K562 (cell line): ENCODE measurements around the gene NACC1. TPM values are rescaled to one million over a fixed set of nuclear protein-coding genes. Genes with fewer than 3 reads are reported as not detected.

Source experiments
- ARNT ChIP-seq, 2 experiments: fragments of 450-650 bp; IDR thresholded peaks; 2 replicates each; pipeline ENCODE4 v1.6.1; 2016; ENCODE audit warnings: mild to moderate bottlenecking in 1 of 2
- EHMT2 ChIP-seq: fragments of 450-650 bp; IDR thresholded peaks from 2 replicates; pipeline ENCODE4 v1.6.1; 2018; ENCODE audit warnings: antibody characterized with exemption
- ELF2 ChIP-seq: fragments of 250-450 bp; sonication (Bioruptor Pico); IDR thresholded peaks from 2 replicates; pipeline ENCODE4 v1.5.0; 2021; ENCODE audit warnings: mild to moderate bottlenecking
- ETV6 ChIP-seq, 3 experiments: fragments of 150-350 bp in 1 of 3; sonication (generic) in 1 of 3; formaldehyde crosslinking in 1 of 3; IDR thresholded peaks; 2 replicates each; pipeline versions ENCODE4 v1.6.1 to v1.8.0; 2014 to 2022; ENCODE audit warnings: borderline replicate concordance in 2 of 3, low read depth in 2 of 3, antibody characterized with exemption in 1 of 3, low read length in 1 of 3, mild to moderate bottlenecking in 1 of 3, missing genetic modification reagents in 1 of 3
- FOSL1 ChIP-seq: fragments of 200-800 bp; sonication (Bioruptor generic); conservative IDR thresholded peaks from 2 replicates; pipeline ENCODE4 v1.6.1; 2016; ENCODE audit warnings: missing genetic modification characterization, missing compliant biosample characterization
- GTF2B ChIP-seq: IDR thresholded peaks from 2 replicates; pipeline ENCODE4 v1.6.1; 2011; ENCODE audit not compliant: insufficient read length; ENCODE audit errors: extremely low read depth
- KAT7 ChIP-seq: sonication (generic); formaldehyde crosslinking; IDR thresholded peaks from 2 replicates; pipeline ENCODE4 v1.8.0; 2022; ENCODE audit warnings: missing genetic modification reagents, mild to moderate bottlenecking, borderline replicate concordance
- KLF16 ChIP-seq: IDR thresholded peaks from 2 replicates; pipeline ENCODE4 v1.6.1; 2016; ENCODE audit warnings: antibody characterized with exemption
- MCM5 ChIP-seq: fragments of 450-650 bp; IDR thresholded peaks from 2 replicates; pipeline ENCODE4 v1.6.1; 2016; ENCODE audit warnings: low read depth
- NFRKB ChIP-seq: fragments of 450-650 bp; IDR thresholded peaks from 2 replicates; pipeline ENCODE4 v1.6.1; 2016; ENCODE audit warnings: low read depth
- NR2F6 ChIP-seq: fragments of 450-650 bp; formaldehyde crosslinking; IDR thresholded peaks from 2 replicates; pipeline ENCODE4 v1.4.0; 2020; ENCODE audit warnings: mild to moderate bottlenecking
- STAG1 ChIP-seq: sonication (generic); formaldehyde crosslinking; IDR thresholded peaks from 2 replicates; pipeline ENCODE4 v1.5.0; 2020; ENCODE audit warnings: missing genetic modification reagents, borderline replicate concordance
- TRIM24 ChIP-seq, 2 experiments: fragments of 450-650 bp; IDR thresholded peaks; 2 replicates each; pipeline ENCODE4 v1.6.1; 2016
- TSHZ1 ChIP-seq: fragments of 250-450 bp; sonication (Bioruptor Pico); IDR thresholded peaks from 2 replicates; pipeline ENCODE4 v1.4.0; 2020; ENCODE audit warnings: mild to moderate bottlenecking, moderate library complexity
- U2AF1 ChIP-seq: fragments of 200-400 bp; formaldehyde crosslinking; optimal IDR thresholded peaks from 2 replicates; pipeline ENCODE3; 2017; ENCODE audit warnings: mild to moderate bottlenecking, low read depth, low read length, moderate library complexity
- ZBTB26 ChIP-seq: fragments of 450-650 bp; formaldehyde crosslinking; IDR thresholded peaks from 2 replicates; pipeline ENCODE4 v1.4.0; 2022; ENCODE audit warnings: missing genetic modification characterization
- ZNF174 ChIP-seq: fragments of 250-450 bp; sonication (Bioruptor Pico); IDR thresholded peaks from 2 replicates; pipeline ENCODE4 v1.4.0; 2020; ENCODE audit warnings: mild to moderate bottlenecking
- ZNF212 ChIP-seq: fragments of 450-650 bp; formaldehyde crosslinking; IDR thresholded peaks from 2 replicates; pipeline ENCODE4 v1.4.0; 2020; ENCODE audit warnings: mild to moderate bottlenecking
- ZNF239 ChIP-seq: fragments of 250-450 bp; sonication (Bioruptor Pico); IDR thresholded peaks from 2 replicates; pipeline ENCODE4 v1.4.0; 2020; ENCODE audit warnings: mild to moderate bottlenecking
- ZNF316 ChIP-seq: fragments of 450-650 bp; IDR thresholded peaks from 2 replicates; pipeline ENCODE4 v1.6.1; 2016
- ZNF639 ChIP-seq, 2 experiments: fragments of 200-800 bp in 1 of 2; sonication (Bioruptor generic) in 1 of 2; sonication (generic) in 1 of 2; formaldehyde crosslinking in 1 of 2; IDR thresholded peaks in 1 of 2; conservative IDR thresholded peaks in 1 of 2; 2 replicates each; pipeline versions ENCODE4 v1.5.0 to v1.6.1; 2016 to 2020; ENCODE audit warnings: missing compliant biosample characterization in 1 of 2, missing genetic modification characterization in 1 of 2, missing genetic modification reagents in 1 of 2
- ZNF77 ChIP-seq: fragments of 250-450 bp; sonication (Bioruptor Pico); IDR thresholded peaks from 2 replicates; pipeline ENCODE4 v1.5.0; 2020
- polyA plus RNA-seq, 8 experiments: library from polyadenylated mRNA; depleted of rRNA in 4 of 8; stranded (reverse) in 5 of 8; unstranded in 3 of 8; fragments of >200 nt; fragmentation: Nextera tagmentation in 2 of 8; fragmentation: Illumina TruSeq in 1 of 8; extraction: Ambion mirVana in 2 of 8; extraction: Trizol in 1 of 8; gene quantifications; 2 replicates each; pipeline versions ENCODE4 v1.2.1 to v1.2.3, GENCODE V29; 2011 to 2014; ENCODE audit warnings: inconsistent platforms in 1 of 8, missing spikeins in 1 of 8
- total RNA-seq, 7 experiments: library from RNA; depleted of rRNA in 6 of 7; stranded (reverse); fragments of >200 nt in 6 of 7; fragmentation: Illumina TruSeq in 2 of 7; extraction: Trizol in 2 of 7; gene quantifications; 2 replicates each; pipeline versions ENCODE4 v1.2.1 to v1.2.3, GENCODE V29; 2011 to 2021; ENCODE audit warnings: low replicate concordance in 1 of 7

NACC1 gene
- total and polyA plus RNA-seq, 9 of the 15 experiments (the other 6 are each of a cell fraction or from before 2014, with no cell fraction given) = 0.04 to 96.6 (median 25.8) TPM

GRCh38 chr19:13097463-13098258 is 20.4 kb upstream of the NACC1 start (continued):
- TF ChIP-seq FOSL1 (peak; percentile 21; the same call in 1 of the 2 replicates), STAG1 (CRISPR knock-in tag) (no peak), TSHZ1 (CRISPR knock-in tag) (no peak), NFRKB (no peak), ETV6 (IDR thresholded peaks at IDR 0.05; ENCODE audit: borderline replicate concordance in 1 of 2, low read depth in 2 of 2, low read length in 1 of 2) (no peak), ETV6 (CRISPR knock-in tag; IDR thresholded peaks at IDR 0.05; ENCODE audit: borderline replicate concordance) (no peak), NR2F6 (CRISPR knock-in tag) (no peak), ELF2 (no peak; the same call in none of the 2 replicates), EHMT2 (no peak), KLF16 (no peak), U2AF1 (peak; percentile 58), MCM5 (no peak), ZNF239 (CRISPR knock-in tag) (no peak), ZNF174 (CRISPR knock-in tag) (no peak), GTF2B (no peak), ZNF316 (no peak), ZNF639 (CRISPR knock-in tag; conservative IDR thresholded peaks at IDR 0.05 in 1 of 2, IDR thresholded peaks at IDR 0.05 in 1 of 2) (peak in 1 of 2 experiments; percentile 19; a peak in 1 of 4 replicates), TRIM24 (IDR thresholded peaks at IDR 0.05) (peak in 1 of 2 experiments; percentile 12; a peak in 1 of 4 replicates), KAT7 (0 out of 2 replicates have a peak, but pooled peaks have one; percentile 8), ARNT (IDR thresholded peaks at IDR 0.05) (no peak), ZBTB26 (peak; percentile 46; the same call in 1 of the 2 replicates), ZNF77 (CRISPR knock-in tag) (peak; percentile 13; the same call in 1 of the 2 replicates), ZNF212 (CRISPR knock-in tag) (peak; percentile 75; the same call in 1 of the 2 replicates)
